SW 1271 (cell line): ENCODE results near the gene KRT38.
"Not testable (repeated sequence)": the region's sequence is repeated elsewhere in the genome, so short reads cannot be mapped to it uniquely, and the experiment has no call there.

ENCODE experiments used
- DNase-seq, 2 experiments: peaks; one replicate each; lab custom pipeline; 2025; lab: John Stamatoyannopoulos, UW

The KRT38 gene

GRCh38 chr17:41395044-41395443 lies 45.7 kb downstream of the KRT38 start:
- DNase-seq, result not testable (repeated sequence)

GRCh38 chr17:41394254-41394996 lies 46.4 kb downstream of the KRT38 start:
- DNase-seq, result no peak

DNA sequence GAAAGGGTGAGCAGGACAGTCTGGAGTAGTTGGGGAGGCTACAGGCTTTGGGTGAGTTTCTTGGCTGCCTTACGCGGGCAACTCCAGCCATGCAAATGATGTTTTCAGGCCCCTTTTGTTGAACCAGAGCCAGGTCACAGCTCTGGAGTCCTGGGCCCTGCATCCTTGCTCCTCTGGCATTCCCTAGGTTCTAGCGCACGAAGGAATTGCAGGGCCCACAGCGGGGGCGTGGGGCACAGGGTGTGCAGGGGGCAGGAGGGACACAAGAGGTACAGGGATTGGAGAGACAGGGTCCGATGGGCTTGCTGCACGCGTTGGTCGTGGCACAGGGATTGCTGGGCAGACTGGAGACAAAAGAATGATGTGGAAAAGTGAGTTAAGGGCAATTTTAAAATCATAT lies 47.0 kb downstream of the KRT38 start:
- no peak for DNase-seq

DNA sequence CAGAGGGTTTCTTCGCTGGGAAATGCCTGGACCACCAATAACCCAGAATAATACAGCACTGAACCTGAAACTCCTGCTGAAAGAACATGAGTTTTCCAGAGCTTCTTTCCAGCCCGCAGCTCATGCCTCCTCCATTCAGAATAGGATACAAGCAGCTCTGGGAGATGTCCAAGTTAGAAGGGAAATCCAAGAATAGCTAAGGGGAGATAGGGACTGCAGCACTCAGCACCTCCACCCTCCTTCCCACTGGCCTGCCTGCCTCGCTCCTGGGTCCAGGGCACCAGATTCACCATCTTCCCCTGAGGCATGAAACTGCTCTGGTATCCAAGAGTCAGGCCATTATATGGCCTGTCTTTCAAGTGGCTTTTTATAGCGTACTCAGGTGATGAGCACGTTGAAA lies 47.5 kb downstream of the KRT38 start:
- no peak for DNase-seq

- no peak for DNase-seq
These were observed 48.5 kb downstream of the KRT38 start for GRCh38 chr17:41392278-41392677.

- DNase-seq, result no peak
These were observed 49.2 kb downstream of the KRT38 start for GRCh38 chr17:41391535-41391934.

DNA sequence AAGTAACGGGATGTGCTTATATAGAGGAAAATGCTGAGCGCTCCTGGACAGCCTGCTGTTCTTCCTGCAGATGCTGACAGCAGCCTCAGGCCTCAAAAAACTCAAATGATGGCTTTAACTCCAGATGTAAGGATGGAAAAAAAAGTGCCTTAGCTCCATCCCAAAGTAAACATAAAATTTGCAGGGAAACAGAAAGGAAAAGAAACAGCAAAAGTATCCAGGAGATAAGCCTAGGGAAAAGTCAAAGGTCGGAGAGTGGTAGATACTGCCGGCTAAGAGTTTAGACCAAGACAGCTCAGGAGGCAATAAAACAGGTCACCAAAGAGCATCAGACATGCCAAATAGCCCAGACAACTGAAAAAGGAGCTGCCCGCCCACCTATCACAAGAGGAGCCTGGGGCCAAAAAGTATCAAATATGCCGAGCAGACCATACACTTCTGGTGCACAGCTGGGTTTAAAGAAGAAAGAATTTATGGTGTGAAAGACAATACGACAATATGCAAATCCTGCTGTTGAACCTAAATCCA lies 50.3 kb downstream of the KRT38 start:
- DNase-seq, result no peak

- no peak for DNase-seq
These were observed 53.1 kb downstream of the KRT38 start for GRCh38 chr17:41387670-41388069.

- DNase-seq, result no peak
These were observed 54.6 kb downstream of the KRT38 start for GRCh38 chr17:41386227-41386626.
